GM23248 (cell line): Measurements from ENCODE around the gene TMA7. TPM values are rescaled to one million over a fixed set of nuclear protein-coding genes. Genes with fewer than 3 reads are reported as not detected.
A peak's percentile ranks its signal among the peaks of the same experiment; 100 is the strongest.

Experiments used
- DNase-seq: peaks from one replicate; pipeline ENCODE4 v3.0.0-alpha.2; 2015
- H2AFZ ChIP-seq: fragments of 200-600 bp; sonication (generic); 2 replicates; pipeline ENCODE4 v1.6.1; 2016; ENCODE audit warnings: antibody characterized with exemption
- H3F3A ChIP-seq: fragments of 200-600 bp; sonication (generic); 2 replicates; pipeline ENCODE4 v1.6.1; 2016; ENCODE audit warnings: mild to moderate bottlenecking, antibody characterized with exemption, mixed run types; ENCODE audit not compliant: insufficient read depth
- H3K27ac ChIP-seq: fragments of 200-600 bp; sonication (generic); 2 replicates; pipeline ENCODE4 v1.5.1; 2016; ENCODE audit warnings: mild to moderate bottlenecking
- H3K27me3 ChIP-seq: fragments of 200-600 bp; sonication (generic); replicated peaks from 2 replicates; pipeline ENCODE4 v1.6.1; 2016; ENCODE audit warnings: mild to moderate bottlenecking; ENCODE audit not compliant: insufficient read depth
- H3K36me3 ChIP-seq: fragments of 200-600 bp; sonication (generic); 2 replicates; pipeline ENCODE4 v1.6.1; 2016; ENCODE audit warnings: low read depth, mild to moderate bottlenecking
- H3K4me1 ChIP-seq: fragments of 200-600 bp; sonication (generic); 2 replicates; pipeline ENCODE4 v1.6.1; 2016; ENCODE audit warnings: mild to moderate bottlenecking; ENCODE audit not compliant: insufficient read depth
- H3K4me2 ChIP-seq: fragments of 200-600 bp; sonication (generic); one replicate; pipeline ENCODE4 v1.6.1; 2016; ENCODE audit warnings: mild to moderate bottlenecking; ENCODE audit not compliant: unreplicated experiment
- H3K4me3 ChIP-seq: fragments of 200-600 bp; sonication (generic); 2 replicates; pipeline ENCODE4 v1.5.1; 2016; ENCODE audit warnings: mild to moderate bottlenecking
- H3K79me2 ChIP-seq: fragments of 200-600 bp; sonication (generic); 2 replicates; pipeline ENCODE4 v1.6.1; 2016; ENCODE audit warnings: mild to moderate bottlenecking; ENCODE audit not compliant: insufficient read depth
- H3K9ac ChIP-seq: fragments of 200-600 bp; sonication (generic); 2 replicates; pipeline ENCODE4 v1.6.1; 2016; ENCODE audit warnings: mild to moderate bottlenecking
- H3K9me2 ChIP-seq: fragments of 200-600 bp; sonication (generic); 2 replicates; pipeline ENCODE4 v1.6.1; 2016; ENCODE audit warnings: mixed run types, mild to moderate bottlenecking, moderate library complexity; ENCODE audit not compliant: insufficient read depth
- H3K9me3 ChIP-seq: fragments of 200-600 bp; sonication (generic); one replicate; pipeline ENCODE4 v1.6.1; 2017; ENCODE audit warnings: low read depth
- H4K20me1 ChIP-seq: fragments of 200-600 bp; sonication (generic); 2 replicates; pipeline ENCODE4 v1.6.0; 2016; ENCODE audit not compliant: insufficient read depth
- EZH2 ChIP-seq: fragments of 200-600 bp; sonication (generic); IDR thresholded peaks from 2 replicates; pipeline ENCODE4 v1.6.1; 2018; ENCODE audit warnings: antibody characterized with exemption, mild to moderate bottlenecking; ENCODE audit not compliant: insufficient read depth, poor library complexity, severe bottlenecking
- EZH2phosphoT487 ChIP-seq: fragments of 200-600 bp; sonication (generic); IDR thresholded peaks from 2 replicates; pipeline ENCODE4 v1.6.1; 2018; ENCODE audit warnings: antibody characterized with exemption, moderate library complexity, mild to moderate bottlenecking, low read depth; ENCODE audit not compliant: insufficient read depth
- WGBS, 2 experiments: methylation state at CpG; one replicate each; pipeline ENCODE4 v1.1.6; 2015 to 2017; ENCODE audit warnings: low lambda C conversion rate in 2 of 2, low coverage in 1 of 2; ENCODE audit errors: missing lambda C conversion rate in 2 of 2; 5-methylcytosine and 5-hydroxymethylcytosine counted together
- in situ Hi-C: fragments of 300-500 bp; cut with MboI; formaldehyde crosslinking; loops from 2 replicates; pipeline ENCODE4 v1.15.0; 2020
- polyA plus RNA-seq: library from polyadenylated mRNA; unstranded; fragments of >200 nt; fragmentation: Nextera tagmentation; extraction: Ambion mirVana; gene quantifications from 2 replicates; pipeline ENCODE4 v1.2.1, GENCODE V29; 2016
- total RNA-seq: library from RNA; depleted of rRNA; stranded (reverse); fragments of >200 nt; shearing (Covaris generic); gene quantifications from 2 replicates; pipeline ENCODE4 v1.2.3, GENCODE V29; 2014

Gene TMA7
- total and polyA plus RNA-seq, 2 experiments from 2014 or later: 244 to 552 TPM

DNA sequence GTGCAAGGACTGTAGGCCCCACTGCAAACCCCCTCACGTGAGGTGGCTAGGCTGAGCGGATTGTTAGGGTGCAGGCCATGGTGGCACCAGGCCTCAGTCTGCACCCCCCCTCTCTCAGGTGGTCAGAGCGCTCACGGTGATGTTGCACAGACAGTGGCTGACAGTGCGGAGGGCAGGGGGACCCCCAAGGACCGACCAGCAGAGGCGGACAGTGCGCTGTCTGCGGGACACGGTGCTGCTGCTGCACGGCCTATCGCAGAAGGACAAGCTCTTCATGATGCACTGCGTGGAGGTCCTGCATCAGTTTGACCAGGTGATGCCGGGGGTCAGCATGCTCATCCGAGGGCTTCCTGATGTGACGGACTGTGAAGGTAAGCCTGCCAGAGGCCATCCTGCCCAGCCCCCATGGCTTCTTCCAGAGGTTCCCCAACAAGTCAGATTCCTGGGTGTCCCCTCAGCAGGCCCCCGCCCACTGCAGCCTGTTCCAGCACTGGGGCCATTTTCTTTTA lies 24.7 kb downstream of the TMA7 start:
- Histone ChIP-seq H3K9ac (peak overlapping the region; percentile 92), H4K20me1 (no peaks in the 10 kb centered on the region), H3K4me3 (no peak overlapping the region), H3K4me2 (no peak overlapping the region), H3F3A (peaks cover 17% of the 10 kb centered on the region), H3K9me3 (no peaks in the 10 kb centered on the region), H3K9me2 (no peaks in the 10 kb centered on the region), H3K79me2 (peaks cover 33% of the 10 kb centered on the region), H3K27me3 (no peaks in the 10 kb centered on the region), H3K4me1 (peaks cover 24% of the 10 kb centered on the region), H3K27ac (peak overlapping the region; percentile 99), H2AFZ (no peak overlapping the region), H3K36me3 (peaks cover 6% of the 10 kb centered on the region; the same call in 1 of the 2 replicates)
- in situ Hi-C loops: loop anchor here (5.0 kb wide), 1 partner anchor 88 kb away; no protein-coding TSS in a partner anchor
- WGBS, 2 experiments: 91 to 92% methylated on average over 17 of the region's 17 CpGs
- DNase-seq: no peak
- no peak for TF ChIP-seq EZH2
- TF ChIP-seq EZH2phosphoT487: no peak

DNA sequence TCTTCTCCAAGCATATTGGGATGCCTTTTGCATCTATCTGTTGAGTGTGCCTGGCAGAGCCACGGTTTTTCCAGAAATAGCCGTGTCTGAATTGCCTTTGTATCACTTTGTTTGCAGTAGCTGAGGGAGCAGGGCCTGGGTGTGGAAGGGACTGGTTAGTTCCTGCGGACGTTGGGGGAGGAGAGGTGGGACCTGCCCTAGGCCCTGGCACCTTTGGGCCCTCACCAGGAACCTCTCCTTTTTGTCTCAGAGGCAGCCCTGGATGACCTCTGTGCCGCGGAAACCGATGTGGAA lies 25.1 kb downstream of the TMA7 start:
- Histone ChIP-seq H3K4me2 (no peak overlapping the region), H3K36me3 (peaks cover 6% of the 10 kb centered on the region; the same call in 1 of the 2 replicates)
- no peak for TF ChIP-seq EZH2phosphoT487
- no peak for TF ChIP-seq EZH2

GRCh38 chr3:48465531-48466378 lies 25.7 kb downstream of the TMA7 start:
- Histone ChIP-seq H3K9ac (peak overlapping the region; percentile 92), H3K27ac (peak overlapping the region; percentile 99), H3K4me3 (peak overlapping the region; percentile 73), H3K79me2 (peaks cover 43% of the 10 kb centered on the region), H3K9me2 (no peaks in the 10 kb centered on the region), H3K4me1 (peaks cover 24% of the 10 kb centered on the region), H3K27me3 (no peaks in the 10 kb centered on the region), H2AFZ (peak overlapping the region; percentile 43; the same call in 1 of the 2 replicates), H3F3A (peaks cover 17% of the 10 kb centered on the region), H3K4me2 (peak overlapping the region; percentile 69), H3K36me3 (peaks cover 6% of the 10 kb centered on the region; the same call in 1 of the 2 replicates), H3K9me3 (no peaks in the 10 kb centered on the region), H4K20me1 (no peaks in the 10 kb centered on the region)
- DNase-seq: peak; percentile 100
- TF ChIP-seq EZH2 (no peak), EZH2phosphoT487 (no peak)
- in situ Hi-C loops: loop anchor here (5.0 kb wide), 1 partner anchor 87 kb away; no protein-coding TSS in a partner anchor
- 0 to 2% methylated on average over 10 to 21 of the region's 21 CpGs for WGBS, 2 experiments

More for the DNA sequence above, 25.1 kb downstream of the TMA7 start:
- Histone ChIP-seq H2AFZ (peak overlapping the region; percentile 43; the same call in 1 of the 2 replicates), H3K4me1 (peaks cover 24% of the 10 kb centered on the region), H3K9ac (peak overlapping the region; percentile 92), H3K9me3 (no peaks in the 10 kb centered on the region), H3F3A (peaks cover 17% of the 10 kb centered on the region), H3K9me2 (no peaks in the 10 kb centered on the region), H3K27me3 (no peaks in the 10 kb centered on the region), H3K79me2 (peaks cover 37% of the 10 kb centered on the region), H4K20me1 (no peaks in the 10 kb centered on the region), H3K27ac (peak overlapping the region; percentile 99), H3K4me3 (no peak overlapping the region)
- in situ Hi-C loops: loop anchor here (5.0 kb wide), 1 partner anchor 87 kb away; no protein-coding TSS in a partner anchor
- no peak for DNase-seq
- WGBS, 2 experiments: 1 to 5% methylated on average over 7 of the region's 7 CpGs

- in situ Hi-C loops: loop anchor here (5.0 kb wide), 1 partner anchor 86 kb away; no protein-coding TSS in a partner anchor
- TF ChIP-seq EZH2phosphoT487: no peak
- Histone ChIP-seq H3K9ac (peak overlapping the region; percentile 92), H3K4me2 (peak overlapping the region; percentile 69), H3F3A (peaks cover 17% of the 10 kb centered on the region), H3K36me3 (peaks cover 6% of the 10 kb centered on the region; the same call in 1 of the 2 replicates), H3K4me1 (peaks cover 25% of the 10 kb centered on the region), H3K27ac (peak overlapping the region; percentile 99), H3K27me3 (no peaks in the 10 kb centered on the region), H3K9me3 (no peaks in the 10 kb centered on the region), H3K9me2 (no peaks in the 10 kb centered on the region), H3K4me3 (peak overlapping the region; percentile 73), H2AFZ (no peak overlapping the region), H3K79me2 (peaks cover 51% of the 10 kb centered on the region), H4K20me1 (no peaks in the 10 kb centered on the region)
- peak; percentile 42 for DNase-seq
- WGBS, 2 experiments: 24 to 26% methylated on average over 17 to 18 of the region's 19 CpGs
Measured at GRCh38 chr3:48466386-48467109, 26.5 kb downstream of the TMA7 start.
